ENCODE data around the gene NFYC.

The NFYC gene

DNA sequence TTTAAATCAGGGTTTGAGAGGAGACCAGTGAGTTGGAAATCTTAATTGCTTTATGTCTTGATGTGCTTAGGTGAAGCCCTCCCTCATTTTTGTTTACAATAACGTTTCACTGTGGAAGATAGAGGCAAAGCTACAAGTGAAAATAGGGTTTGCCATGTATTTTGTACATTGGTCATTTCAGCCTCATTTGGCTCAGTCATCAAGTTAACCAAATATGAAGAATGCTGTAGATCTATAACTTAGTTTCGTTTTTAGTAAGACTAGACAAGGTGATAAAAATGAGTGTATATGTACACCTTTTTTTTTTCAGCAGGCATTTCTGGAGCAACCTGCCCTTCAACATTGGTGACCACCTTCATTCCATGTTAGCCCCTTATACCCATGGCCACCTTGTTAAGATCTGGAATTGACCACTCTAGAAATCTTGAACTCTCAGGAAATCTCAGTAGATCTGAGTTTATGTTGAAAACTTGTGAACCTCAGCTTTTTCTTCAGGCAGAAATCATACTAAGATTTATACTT lies 2.9 kb downstream of the NFYC start:
- H3K18ac ChIP-seq (ENCODE audit: low read depth in 1 of 2, low read length in 2 of 2) = no peak overlapping the region
- H3K4me2 ChIP-seq (ENCODE audit: low read length, poor library complexity, severe bottlenecking) = no peak overlapping the region
- no peak overlapping the region for H3K4me3 ChIP-seq (ENCODE audit: insufficient read depth in 1 of 2, low read depth in 1 of 2, low read length in 2 of 2)
- 94% methylated on average over 2 of the region's 2 CpGs for WGBS
- no peak for DNase-seq
- H3K27me3 ChIP-seq (ENCODE audit: control insufficient read depth in 1 of 2, insufficient read depth in 1 of 2, low read length in 2 of 2) = no peaks in the 10 kb centered on the region
- H3K36me3 ChIP-seq (ENCODE audit: control insufficient read depth in 1 of 2, insufficient read depth in 2 of 2, low read depth in 1 of 2, low read length in 2 of 2) = no peaks in the 10 kb centered on the region
- no peak overlapping the region for H3K9ac ChIP-seq (ENCODE audit: low read length)
- H2BK12ac ChIP-seq (ENCODE audit: low read length in 2 of 2) = no peak overlapping the region
- H2AFZ ChIP-seq (ENCODE audit: low read depth, low read length) = no peak overlapping the region
- no peaks in the 10 kb centered on the region for H3K9me3 ChIP-seq (ENCODE audit: control insufficient read depth, low read length)
- no peak overlapping the region for H4K8ac ChIP-seq (ENCODE audit: low read length)
- H3K79me1 ChIP-seq (replicated peaks; ENCODE audit: low read length, poor library complexity, severe bottlenecking) = peaks cover 7% of the 10 kb centered on the region
- no peak overlapping the region for H2BK5ac ChIP-seq (ENCODE audit: low read depth, low read length, poor library complexity, severe bottlenecking)
- H3K4ac ChIP-seq (ENCODE audit: low read depth in 1 of 2, low read length in 2 of 2) = no peak overlapping the region
- H3K14ac ChIP-seq (ENCODE audit: low read length in 2 of 2) = no peak overlapping the region
- no peak overlapping the region for H2BK120ac ChIP-seq (ENCODE audit: low read depth, low read length)
- peaks cover 1% of the 10 kb centered on the region for H3K4me1 ChIP-seq (ENCODE audit: control insufficient read depth, insufficient read depth, low read depth, low read length)
- H3K23ac ChIP-seq (ENCODE audit: low read length in 2 of 2) = no peak overlapping the region
- no peak overlapping the region for H4K91ac ChIP-seq (ENCODE audit: low read length)
- no peak overlapping the region for H2BK15ac ChIP-seq (ENCODE audit: low read depth, poor library complexity, severe bottlenecking)
- H3K27ac ChIP-seq (ENCODE audit: low read length, poor library complexity, severe bottlenecking) = no peak overlapping the region
- H2AK5ac ChIP-seq (ENCODE audit: low read length, severe bottlenecking) = no peak overlapping the region

DNA sequence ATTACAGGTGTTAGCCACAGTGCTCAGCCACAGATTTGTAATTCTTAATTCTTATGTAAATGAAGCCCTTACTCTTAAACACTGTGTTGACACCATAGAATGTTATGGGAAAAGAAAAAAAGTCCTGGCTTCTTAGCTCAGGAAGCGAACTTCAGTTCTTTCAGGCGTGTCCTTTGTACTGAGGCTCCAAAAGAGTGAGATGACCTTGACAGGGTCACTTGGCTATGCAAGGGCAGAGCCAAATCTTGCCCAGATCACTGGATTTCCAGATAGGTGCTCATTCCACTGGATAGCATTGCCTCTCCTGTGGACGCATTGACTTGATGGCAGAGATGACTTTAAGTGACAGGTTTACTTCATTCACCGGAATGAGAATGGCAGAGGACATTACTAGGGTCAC lies 4.8 kb downstream of the NFYC start:
- WGBS = 94% methylated on average over 4 of the region's 4 CpGs
- no peak overlapping the region for H3K4ac ChIP-seq (ENCODE audit: low read depth in 1 of 2, low read length in 2 of 2)
- H3K27me3 ChIP-seq (ENCODE audit: control insufficient read depth in 1 of 2, insufficient read depth in 1 of 2, low read length in 2 of 2) = no peaks in the 10 kb centered on the region
- H3K14ac ChIP-seq (ENCODE audit: low read length in 2 of 2) = no peak overlapping the region
- H3K36me3 ChIP-seq (ENCODE audit: control insufficient read depth in 1 of 2, insufficient read depth in 2 of 2, low read depth in 1 of 2, low read length in 2 of 2) = no peaks in the 10 kb centered on the region
- H3K27ac ChIP-seq (ENCODE audit: low read length, poor library complexity, severe bottlenecking) = no peak overlapping the region
- no peak overlapping the region for H3K23ac ChIP-seq (ENCODE audit: low read length in 2 of 2)
- H2BK120ac ChIP-seq (ENCODE audit: low read depth, low read length) = no peak overlapping the region
- H3K4me1 ChIP-seq (ENCODE audit: control insufficient read depth, insufficient read depth, low read depth, low read length) = peaks cover 1% of the 10 kb centered on the region
- no peak overlapping the region for H3K9ac ChIP-seq (ENCODE audit: low read length)
- no peak overlapping the region for H3K18ac ChIP-seq (ENCODE audit: low read depth in 1 of 2, low read length in 2 of 2)
- H2BK12ac ChIP-seq (ENCODE audit: low read length in 2 of 2) = no peak overlapping the region
- H2AFZ ChIP-seq (ENCODE audit: low read depth, low read length) = no peak overlapping the region
- peaks cover 11% of the 10 kb centered on the region for H3K79me1 ChIP-seq (replicated peaks; ENCODE audit: low read length, poor library complexity, severe bottlenecking)
- H2BK5ac ChIP-seq (ENCODE audit: low read depth, low read length, poor library complexity, severe bottlenecking) = no peak overlapping the region
- H3K9me3 ChIP-seq (ENCODE audit: control insufficient read depth, low read length) = no peaks in the 10 kb centered on the region
- no peak overlapping the region for H3K4me2 ChIP-seq (ENCODE audit: low read length, poor library complexity, severe bottlenecking)
- no peak for DNase-seq
- H4K8ac ChIP-seq (ENCODE audit: low read length) = no peak overlapping the region
- no peak overlapping the region for H2BK15ac ChIP-seq (ENCODE audit: low read depth, poor library complexity, severe bottlenecking)
- H4K91ac ChIP-seq (ENCODE audit: low read length) = no peak overlapping the region
- no peak overlapping the region for H3K4me3 ChIP-seq (ENCODE audit: insufficient read depth in 1 of 2, low read depth in 1 of 2, low read length in 2 of 2)
- H2AK5ac ChIP-seq (ENCODE audit: low read length, severe bottlenecking) = no peak overlapping the region

DNA sequence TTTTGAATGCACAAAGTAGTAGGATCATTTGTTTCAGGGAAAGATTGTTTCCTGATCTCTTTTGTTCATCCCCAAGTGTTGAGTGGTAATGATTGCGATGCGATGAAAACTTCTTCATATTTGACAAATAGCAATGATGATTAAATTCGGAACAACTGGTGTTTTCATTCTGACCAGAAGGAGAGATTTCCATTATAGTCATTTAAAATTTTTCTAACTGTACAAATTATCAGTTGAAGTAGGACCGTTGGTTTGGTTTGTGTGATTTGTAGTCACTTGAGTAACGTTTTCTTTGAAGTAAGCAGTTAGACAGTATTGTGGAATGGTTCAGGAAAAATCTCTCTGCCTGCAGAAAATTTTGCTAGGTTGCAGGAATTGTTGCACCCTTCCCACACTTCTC lies 5.9 kb downstream of the NFYC start:
- Histone ChIP-seq H3K9me3 (ENCODE audit: control insufficient read depth, low read length) (no peaks in the 10 kb centered on the region), H2AFZ (ENCODE audit: low read depth, low read length) (no peak overlapping the region), H3K27me3 (ENCODE audit: control insufficient read depth in 1 of 2, insufficient read depth in 1 of 2, low read length in 2 of 2) (no peaks in the 10 kb centered on the region), H2AK5ac (ENCODE audit: low read length, severe bottlenecking) (no peak overlapping the region), H2BK5ac (ENCODE audit: low read depth, low read length, poor library complexity, severe bottlenecking) (no peak overlapping the region), H3K18ac (ENCODE audit: low read depth in 1 of 2, low read length in 2 of 2) (no peak overlapping the region), H3K9ac (ENCODE audit: low read length) (no peak overlapping the region), H3K4me1 (ENCODE audit: control insufficient read depth, insufficient read depth, low read depth, low read length) (peaks cover 1% of the 10 kb centered on the region), H2BK15ac (ENCODE audit: low read depth, poor library complexity, severe bottlenecking) (no peak overlapping the region), H3K14ac (ENCODE audit: low read length in 2 of 2) (no peak overlapping the region), H3K4ac (ENCODE audit: low read depth in 1 of 2, low read length in 2 of 2) (no peak overlapping the region), H2BK12ac (ENCODE audit: low read length in 2 of 2) (no peak overlapping the region), H3K27ac (ENCODE audit: low read length, poor library complexity, severe bottlenecking) (no peak overlapping the region), H3K4me3 (ENCODE audit: insufficient read depth in 1 of 2, low read depth in 1 of 2, low read length in 2 of 2) (no peak overlapping the region), H3K4me2 (ENCODE audit: low read length, poor library complexity, severe bottlenecking) (no peak overlapping the region), H4K91ac (ENCODE audit: low read length) (no peak overlapping the region), H2BK120ac (ENCODE audit: low read depth, low read length) (no peak overlapping the region), H4K8ac (ENCODE audit: low read length) (no peak overlapping the region), H3K79me1 (replicated peaks; ENCODE audit: low read length, poor library complexity, severe bottlenecking) (peaks cover 11% of the 10 kb centered on the region), H3K36me3 (ENCODE audit: control insufficient read depth in 1 of 2, insufficient read depth in 2 of 2, low read depth in 1 of 2, low read length in 2 of 2) (no peaks in the 10 kb centered on the region), H3K23ac (ENCODE audit: low read length in 2 of 2) (no peak overlapping the region)
- 95% methylated on average over 3 of the region's 5 CpGs for WGBS
- no peak for DNase-seq

DNA sequence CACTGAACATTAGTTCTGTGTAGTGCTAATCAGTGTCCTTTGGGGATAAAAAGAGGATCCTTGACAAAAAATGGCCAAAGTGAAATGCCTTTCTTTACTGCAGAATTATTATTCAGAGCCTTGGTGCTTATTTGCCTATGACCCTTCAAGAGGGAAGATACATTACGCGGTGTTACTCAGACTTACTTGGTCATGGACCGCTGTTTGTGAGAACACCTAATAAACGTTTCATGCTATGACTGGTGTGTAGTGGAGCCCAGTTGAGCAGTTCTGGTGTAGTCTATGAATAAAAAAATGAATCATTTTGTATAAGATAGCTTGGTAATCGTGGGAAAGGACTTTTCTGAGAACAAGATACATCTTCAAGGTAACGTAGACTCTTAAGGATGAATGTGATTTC lies 8.3 kb downstream of the NFYC start:
- Histone ChIP-seq H3K79me1 (replicated peaks; ENCODE audit: low read length, poor library complexity, severe bottlenecking) (peaks cover 17% of the 10 kb centered on the region), H2BK12ac (ENCODE audit: low read length in 2 of 2) (no peak overlapping the region), H3K9ac (ENCODE audit: low read length) (no peak overlapping the region), H3K4ac (ENCODE audit: low read depth in 1 of 2, low read length in 2 of 2) (no peak overlapping the region), H2BK5ac (ENCODE audit: low read depth, low read length, poor library complexity, severe bottlenecking) (no peak overlapping the region), H2BK15ac (ENCODE audit: low read depth, poor library complexity, severe bottlenecking) (no peak overlapping the region), H3K27me3 (ENCODE audit: control insufficient read depth in 1 of 2, insufficient read depth in 1 of 2, low read length in 2 of 2) (no peaks in the 10 kb centered on the region), H3K36me3 (ENCODE audit: control insufficient read depth in 1 of 2, insufficient read depth in 2 of 2, low read depth in 1 of 2, low read length in 2 of 2) (no peaks in the 10 kb centered on the region), H3K18ac (ENCODE audit: low read depth in 1 of 2, low read length in 2 of 2) (no peak overlapping the region), H3K23ac (ENCODE audit: low read length in 2 of 2) (no peak overlapping the region), H2BK120ac (ENCODE audit: low read depth, low read length) (no peak overlapping the region), H3K14ac (ENCODE audit: low read length in 2 of 2) (no peak overlapping the region), H4K91ac (ENCODE audit: low read length) (no peak overlapping the region), H2AFZ (ENCODE audit: low read depth, low read length) (no peak overlapping the region), H3K4me1 (ENCODE audit: control insufficient read depth, insufficient read depth, low read depth, low read length) (peaks cover under 1% of the 10 kb centered on the region), H3K4me2 (ENCODE audit: low read length, poor library complexity, severe bottlenecking) (no peak overlapping the region), H3K4me3 (ENCODE audit: insufficient read depth in 1 of 2, low read depth in 1 of 2, low read length in 2 of 2) (no peak overlapping the region), H3K9me3 (ENCODE audit: control insufficient read depth, low read length) (no peaks in the 10 kb centered on the region), H3K27ac (ENCODE audit: low read length, poor library complexity, severe bottlenecking) (no peak overlapping the region), H4K8ac (ENCODE audit: low read length) (no peak overlapping the region), H2AK5ac (ENCODE audit: low read length, severe bottlenecking) (no peak overlapping the region)
- 98% methylated on average over 4 of the region's 6 CpGs for WGBS
- DNase-seq = no peak

Measured in mesenchymal stem cell (in vitro differentiated cells and primary cell).